Activated naive CD4-positive, alpha-beta T cell treated with anti-CD3 and anti-CD28 coated beads, Interleukin-2, amount 50 U/mL, for 16 hours (primary cell): Measurements from ENCODE around the gene OR52E4.

ENCODE experiments used
- DNase-seq: peaks from one replicate; pipeline ENCODE4 v3.0.0-alpha.2; 2020

OR52E4 gene

DNA sequence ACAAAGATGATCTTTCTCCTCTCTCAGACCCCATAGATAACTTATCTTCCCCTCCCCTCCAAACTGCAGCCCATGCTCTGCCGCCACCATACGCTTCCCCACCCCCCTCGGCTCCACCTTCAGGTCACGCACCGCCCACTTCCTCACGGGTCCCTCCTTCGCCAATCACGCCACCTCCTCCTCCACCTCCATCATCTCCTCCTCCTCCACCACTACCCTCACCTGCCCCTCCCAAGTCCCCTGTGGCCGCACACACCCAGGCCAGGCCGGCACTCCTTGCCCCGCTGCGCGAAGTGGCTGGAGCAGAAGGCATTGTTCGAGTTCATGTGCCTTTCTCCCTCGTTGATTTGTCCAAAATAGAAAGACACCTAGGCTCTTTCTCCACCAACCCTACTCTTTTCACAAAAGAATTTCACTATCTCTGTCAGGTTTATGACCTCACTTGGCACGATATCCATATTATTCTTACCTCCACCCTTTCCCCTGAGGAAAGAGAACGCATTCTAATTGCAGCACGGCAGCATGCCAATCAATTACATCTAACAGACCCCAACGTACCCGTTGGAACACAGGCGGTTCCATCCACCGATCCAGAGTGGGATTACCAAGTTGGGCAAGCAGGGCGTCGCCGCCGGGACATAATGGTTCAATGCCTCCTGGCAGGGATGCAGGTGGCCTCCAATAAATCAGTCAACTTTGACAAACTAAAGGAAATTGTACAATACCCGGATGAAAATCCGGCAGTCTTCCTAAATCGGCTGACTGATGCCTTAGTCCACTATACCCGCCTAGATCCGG is 49.3 kb downstream of the OR52E4 start:
- DNase-seq, result no peak

DNA sequence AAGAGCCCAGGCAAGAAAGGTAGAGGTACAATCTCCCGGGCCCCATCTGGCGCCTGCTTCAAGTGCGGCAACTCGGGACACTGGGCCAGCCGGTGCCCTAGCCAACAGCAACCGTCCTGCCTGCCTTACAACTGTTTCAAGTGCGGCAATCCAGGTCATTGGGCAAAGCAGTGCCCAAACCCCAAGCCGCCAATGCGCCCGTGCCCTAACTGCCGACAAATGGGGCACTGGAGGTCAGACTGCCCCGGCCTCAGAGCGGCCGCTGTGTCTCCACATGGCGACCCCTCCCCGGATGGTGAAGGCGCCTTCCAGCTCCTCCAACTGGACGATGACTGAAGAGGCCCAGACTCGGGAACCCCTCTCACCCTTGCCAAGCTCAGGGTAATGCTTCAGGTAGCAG is 50.2 kb downstream of the OR52E4 start:
- DNase-seq, result no peak

DNA sequence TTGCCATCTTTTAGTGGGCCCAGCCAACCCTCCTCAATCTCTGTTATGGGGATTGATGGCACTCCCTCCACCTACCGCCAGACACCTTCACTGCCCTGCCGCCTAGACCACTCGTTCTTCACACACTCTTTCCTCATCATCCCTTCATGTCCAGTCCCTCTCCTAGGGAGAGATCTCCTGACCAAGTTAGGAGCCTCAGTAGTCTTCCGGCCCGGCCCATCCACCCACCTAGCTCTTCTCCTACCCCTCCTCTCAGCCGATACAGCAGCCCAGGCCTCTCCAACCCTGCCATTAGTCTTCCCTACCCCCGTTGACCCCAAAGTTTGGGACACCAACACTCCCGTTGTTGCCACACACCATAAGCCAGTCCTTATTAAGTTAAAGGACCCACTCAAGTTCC is 50.6 kb downstream of the OR52E4 start:
- no peak for DNase-seq

DNA sequence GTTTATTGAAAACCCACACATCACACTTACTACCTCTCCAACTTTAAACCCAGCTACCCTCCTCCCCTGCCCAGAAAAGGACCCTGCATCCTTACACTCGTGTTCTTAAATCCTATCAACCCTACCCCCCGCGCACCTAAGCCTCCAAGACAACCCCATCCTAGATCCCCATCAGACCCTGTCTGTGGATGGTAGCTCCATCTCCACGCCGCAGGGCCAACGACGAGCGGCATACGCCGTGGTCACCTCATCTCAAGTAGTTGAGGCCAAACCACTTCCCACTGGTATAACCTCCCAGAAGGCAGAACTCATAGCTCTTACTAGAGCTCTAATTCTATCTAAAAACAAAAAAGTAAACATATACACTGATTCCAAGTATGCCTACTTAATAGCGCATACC is 52.2 kb downstream of the OR52E4 start:
- DNase-seq, result no peak

DNA sequence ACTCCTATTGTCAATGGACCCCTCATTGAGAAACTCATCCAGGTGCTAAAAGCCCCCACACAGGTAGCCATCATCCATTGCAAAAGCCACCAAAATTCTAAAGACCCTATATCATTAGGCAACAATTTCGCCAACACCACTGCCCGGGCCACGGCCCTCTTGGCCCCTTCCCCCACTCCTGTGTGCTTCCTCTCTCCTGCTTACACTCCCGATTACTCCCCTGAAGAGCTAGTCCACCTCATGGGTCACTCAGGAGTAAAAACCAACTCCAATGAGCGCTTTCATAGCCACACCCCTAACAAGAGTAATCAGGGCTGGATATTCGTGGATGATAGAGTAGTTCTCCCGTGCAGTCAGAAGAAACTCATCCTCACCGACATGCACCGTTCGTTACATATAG is 52.7 kb downstream of the OR52E4 start:
- DNase-seq, result no peak
